Glomerular visceral epithelial cell (primary cell): ENCODE results near the gene MED13L.

ENCODE experiments used
- DNase-seq: peaks from one replicate; pipeline ENCODE4 v3.0.0-alpha.2; 2016; ENCODE audit errors: extremely low spot score

MED13L gene

DNA sequence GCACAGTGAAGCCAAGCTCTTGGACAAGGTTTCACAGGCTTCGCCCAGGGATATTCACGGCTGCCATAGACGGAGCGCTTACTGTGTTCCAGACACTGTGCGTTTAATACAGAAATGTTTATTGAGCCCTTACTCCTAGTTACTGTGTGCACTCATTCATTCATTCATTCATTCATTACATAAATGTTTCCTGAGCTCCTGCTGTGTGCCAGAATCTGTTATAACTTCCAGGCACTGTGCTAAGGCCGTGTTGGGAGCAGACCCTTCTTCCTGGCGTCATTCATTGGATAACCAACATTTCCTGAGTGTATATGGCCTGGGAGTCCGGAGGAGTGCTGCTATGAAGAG, 760 bp upstream of the MED13L start:
- DNase-seq = no peak

DNA sequence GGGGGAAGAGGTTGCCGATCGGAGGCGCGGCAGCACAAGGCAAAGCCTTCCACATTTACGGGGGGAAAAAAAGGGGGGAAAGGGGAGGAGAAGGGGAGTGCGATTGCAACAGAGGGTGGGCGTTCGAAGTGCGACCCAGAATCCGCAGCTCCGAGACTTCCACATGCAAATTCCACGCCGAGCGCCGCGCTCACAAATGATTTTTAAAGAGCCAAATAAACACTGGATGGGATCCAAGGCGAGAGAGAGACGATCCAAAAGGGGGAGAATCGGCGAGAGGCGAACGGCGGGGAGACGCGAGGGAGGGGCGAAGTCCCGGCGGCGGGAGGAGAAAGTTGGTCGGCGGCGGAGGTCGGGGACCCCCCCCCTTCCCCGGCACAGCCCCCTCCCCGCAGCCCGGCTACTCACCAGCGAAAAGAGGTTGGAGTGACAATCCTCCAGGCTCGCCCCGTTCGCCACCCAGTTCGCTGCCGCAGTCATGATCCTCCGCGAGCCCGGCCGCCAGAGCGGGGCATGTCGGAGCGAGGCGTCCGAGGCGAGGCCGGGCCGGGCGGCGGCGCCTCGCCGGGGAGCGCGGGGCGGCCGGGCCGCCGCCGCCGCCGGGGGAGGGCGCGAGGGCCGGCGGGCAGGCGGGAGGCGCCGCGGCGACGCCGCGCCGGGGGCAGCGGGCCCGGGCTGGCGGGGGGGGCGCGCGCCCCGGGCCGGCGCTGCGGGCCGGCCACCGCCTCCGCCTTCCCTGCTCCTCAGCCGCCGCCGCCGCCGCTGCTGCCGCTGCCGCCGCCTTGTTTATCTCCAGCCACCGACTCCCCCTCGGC, 634 bp downstream of the MED13L start:
- peak; percentile 56 for DNase-seq

DNA sequence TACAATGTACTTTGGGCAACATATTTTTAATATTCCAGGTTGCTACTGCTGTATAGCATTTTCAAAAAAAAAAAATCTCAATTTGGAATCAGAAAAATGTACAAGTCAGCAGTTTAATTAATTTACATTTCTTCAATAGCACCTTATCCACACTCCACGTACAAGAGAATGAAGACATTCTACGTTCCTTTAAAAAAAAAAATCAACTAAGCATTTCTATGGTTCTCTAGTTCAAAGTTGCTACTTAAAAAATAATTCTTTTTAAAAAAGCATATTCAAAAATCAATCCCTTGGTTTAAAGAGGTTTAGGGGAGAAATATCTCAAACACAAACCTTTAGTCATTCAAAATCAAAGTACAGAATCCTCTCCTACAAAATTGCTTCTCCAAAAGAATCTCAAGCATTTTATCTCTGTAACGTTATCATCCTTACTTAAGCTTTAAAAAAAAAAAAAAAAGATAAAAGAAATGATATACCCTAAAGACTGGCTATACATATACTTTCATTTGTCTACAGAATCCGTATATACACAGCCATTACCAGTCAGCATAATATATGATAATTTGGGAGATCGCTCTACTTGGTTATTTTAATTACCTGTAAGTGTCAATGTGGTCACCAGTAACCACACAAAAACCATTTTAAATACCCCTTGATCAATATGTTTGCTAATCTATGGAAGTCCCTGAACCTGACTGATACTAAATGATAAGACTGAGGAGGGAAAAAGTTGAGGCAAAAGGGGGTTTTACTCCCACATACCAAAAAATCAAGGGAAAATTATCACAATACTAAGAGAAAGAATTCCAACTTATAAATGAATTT, 2.7 kb downstream of the MED13L start:
- DNase-seq = no peak

DNA sequence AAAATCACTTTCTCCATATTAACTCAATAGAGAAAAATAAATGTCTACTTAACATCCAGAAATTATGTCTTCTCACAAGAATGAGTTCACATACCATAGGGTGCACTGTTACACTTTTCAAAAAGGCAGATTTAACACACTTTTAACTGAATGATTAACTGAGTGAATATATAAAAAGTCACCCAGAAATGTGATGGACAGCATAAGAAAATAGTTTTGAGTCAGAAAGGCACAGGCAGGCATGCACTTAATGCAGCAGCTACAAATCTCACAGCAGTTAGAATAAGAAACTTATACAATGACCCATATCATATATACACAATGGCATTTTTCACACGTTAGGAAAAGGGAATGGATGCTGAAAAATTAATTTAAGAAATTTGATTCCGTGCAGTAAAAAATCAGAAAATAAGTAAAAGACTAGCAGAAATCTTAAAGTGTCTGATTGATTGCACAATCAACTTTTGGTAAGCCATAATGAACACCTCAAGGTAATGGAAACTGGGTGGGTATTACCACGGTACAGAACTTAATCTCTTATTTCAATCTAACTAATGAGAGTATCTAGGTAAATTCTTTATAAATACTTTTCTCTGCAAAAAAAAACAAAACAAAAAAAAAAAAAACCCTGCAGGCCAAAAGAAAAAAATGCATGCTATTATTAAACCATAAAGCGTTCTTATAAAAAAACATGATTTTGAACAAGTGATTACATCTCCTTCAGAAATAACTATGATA, 3.5 kb downstream of the MED13L start:
- no peak for DNase-seq

DNA sequence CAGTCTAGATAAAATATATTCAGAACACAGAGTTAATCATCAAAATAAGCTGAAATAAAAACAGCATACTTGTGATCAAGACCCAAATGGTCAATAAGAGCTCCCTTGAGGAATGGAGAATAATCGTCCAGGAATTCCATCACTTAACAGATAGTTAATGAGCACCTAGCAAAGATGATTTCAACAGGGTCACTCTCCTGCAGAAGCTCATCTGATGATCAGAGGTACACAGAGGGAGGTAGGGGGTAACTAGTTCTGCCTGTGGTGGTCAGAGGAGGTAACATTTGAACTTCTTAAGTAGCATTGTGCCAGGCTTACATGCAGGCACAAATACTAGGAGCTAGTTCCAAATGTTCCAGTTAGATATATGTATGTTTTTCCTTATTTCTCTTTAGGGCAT, 9.5 kb downstream of the MED13L start:
- DNase-seq = peak; percentile 28

DNA sequence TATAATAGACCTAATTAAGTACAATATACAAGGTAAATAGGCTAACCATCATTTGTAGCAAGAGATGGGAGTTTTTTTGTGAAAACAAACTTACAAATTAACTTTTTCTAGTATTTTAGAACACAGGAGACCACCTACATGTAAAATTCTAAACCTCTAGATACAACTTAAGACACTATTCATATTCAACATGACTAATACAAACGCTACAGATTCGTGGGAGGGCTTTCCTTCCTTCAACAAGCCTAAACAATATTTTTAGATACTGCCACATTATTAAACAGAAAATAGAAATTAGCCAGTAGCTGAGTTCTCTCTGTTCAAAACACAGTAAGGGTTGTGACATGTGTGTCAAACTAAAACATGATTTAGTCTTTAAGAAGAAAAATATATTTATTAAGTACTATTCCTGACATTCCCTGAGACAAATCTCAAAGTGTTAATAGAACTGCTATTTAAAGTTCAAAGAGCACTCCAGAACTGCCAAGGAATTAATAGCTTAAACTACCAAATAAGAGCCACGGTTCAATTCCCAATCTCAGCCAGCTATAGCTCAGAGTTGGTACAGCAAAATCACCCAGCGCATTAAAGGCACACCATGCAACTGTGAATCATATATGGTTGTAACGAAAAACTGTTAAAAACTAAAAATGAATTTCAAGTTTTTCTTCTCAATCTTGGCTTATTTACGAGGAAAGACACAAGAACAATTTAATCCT, 10.7 kb downstream of the MED13L start:
- DNase-seq = no peak

DNA sequence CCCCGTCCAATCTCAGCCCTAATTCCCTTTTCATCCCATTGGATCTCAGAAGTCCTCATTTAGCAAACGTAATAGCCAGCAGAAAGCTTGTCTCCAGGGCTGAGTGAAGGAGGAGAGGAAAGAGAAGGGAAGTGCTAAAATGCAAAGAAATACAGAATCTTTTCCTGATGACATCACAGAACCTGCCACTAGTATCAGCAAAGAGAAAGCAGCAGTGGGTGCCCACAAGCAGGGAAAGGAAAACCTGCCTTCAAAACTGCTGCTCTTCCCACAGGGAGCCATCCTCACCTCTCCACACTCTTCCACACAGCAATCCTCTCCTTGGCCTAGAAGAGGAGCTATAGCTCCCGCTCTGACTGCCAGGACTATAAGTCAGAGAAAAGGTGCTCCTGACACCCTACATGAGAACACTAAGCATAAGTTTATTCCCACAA, 11.3 kb downstream of the MED13L start:
- DNase-seq = peak; percentile 20

DNA sequence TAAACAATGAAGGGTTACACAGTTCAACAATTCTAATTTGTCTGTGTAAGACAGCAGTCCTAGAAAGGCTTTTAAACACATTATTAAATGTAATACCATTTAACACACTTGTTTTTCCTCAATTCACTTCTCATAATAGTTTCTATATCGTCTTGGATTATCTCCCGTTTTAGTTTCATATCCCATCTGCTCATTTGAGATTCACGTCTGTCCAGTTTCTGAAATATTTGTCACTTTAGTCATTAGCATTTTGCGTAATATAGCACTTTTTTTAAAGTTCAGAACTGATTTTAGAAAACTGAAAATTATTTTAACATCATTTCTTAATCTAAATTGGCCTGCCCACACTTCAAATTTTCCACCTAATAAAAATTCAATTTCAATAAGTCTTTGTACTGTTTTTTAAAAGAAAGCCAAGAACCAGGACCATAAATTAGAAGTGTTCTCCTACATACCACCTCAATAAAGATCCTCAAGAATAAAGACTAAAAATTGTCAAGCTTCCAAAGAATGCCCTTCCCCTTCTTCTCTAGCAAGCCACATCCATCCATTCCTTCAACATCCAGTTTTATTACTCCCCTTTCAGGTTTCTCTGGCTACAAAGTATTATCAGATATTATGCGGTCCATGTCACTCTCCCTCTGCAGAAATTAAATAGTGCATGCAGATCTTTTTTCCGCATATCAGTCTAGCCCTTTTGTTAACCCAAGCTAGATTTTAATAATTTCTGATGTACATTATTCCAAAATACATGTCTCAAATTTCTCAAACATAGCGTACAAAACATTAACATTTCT, 11.9 kb downstream of the MED13L start:
- DNase-seq = no peak

DNA sequence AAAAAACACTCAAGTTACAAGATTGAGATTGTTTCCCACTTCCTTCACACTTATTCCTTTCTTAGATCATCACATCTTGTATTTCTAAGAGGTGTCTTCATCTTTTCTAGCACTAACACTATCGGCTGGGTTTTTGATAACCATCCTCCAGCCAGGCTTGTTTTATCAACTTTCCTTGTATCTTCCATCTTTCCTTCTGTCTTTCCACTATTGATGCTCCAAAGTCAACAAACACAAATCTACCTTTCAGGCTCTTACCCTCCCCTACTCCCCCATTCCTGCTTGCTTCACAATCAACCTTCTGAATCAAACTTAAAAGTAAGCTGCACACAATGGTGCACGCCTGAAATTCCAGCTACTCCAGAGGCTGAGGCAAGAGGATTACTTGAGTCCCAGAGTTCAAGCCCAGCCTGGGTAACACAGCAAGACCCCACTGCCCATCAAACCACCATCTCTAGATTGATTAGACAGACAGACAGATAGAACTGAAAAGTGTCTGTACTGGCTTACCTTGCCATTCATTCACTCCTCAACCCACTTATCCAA, 12.9 kb downstream of the MED13L start:
- no peak for DNase-seq

DNA sequence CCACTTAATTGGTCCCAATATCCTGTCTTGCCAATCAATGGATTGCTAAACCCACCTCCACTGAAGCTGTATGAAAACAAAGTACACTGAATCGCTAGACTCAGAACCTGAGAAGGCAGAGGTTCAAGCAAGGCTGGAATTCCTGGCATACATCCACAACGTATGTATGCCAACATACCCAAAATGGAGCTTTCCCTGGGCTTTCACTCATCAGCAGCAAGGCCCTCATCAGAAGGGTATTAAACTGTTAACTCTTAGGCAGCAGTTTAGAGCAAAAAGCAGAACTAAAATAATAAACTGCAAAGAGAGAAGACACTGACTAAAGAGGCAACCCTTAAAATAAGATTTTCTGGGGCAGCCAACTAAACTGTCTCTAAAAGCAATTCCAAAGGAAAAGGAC, 13.6 kb downstream of the MED13L start:
- no peak for DNase-seq

DNA sequence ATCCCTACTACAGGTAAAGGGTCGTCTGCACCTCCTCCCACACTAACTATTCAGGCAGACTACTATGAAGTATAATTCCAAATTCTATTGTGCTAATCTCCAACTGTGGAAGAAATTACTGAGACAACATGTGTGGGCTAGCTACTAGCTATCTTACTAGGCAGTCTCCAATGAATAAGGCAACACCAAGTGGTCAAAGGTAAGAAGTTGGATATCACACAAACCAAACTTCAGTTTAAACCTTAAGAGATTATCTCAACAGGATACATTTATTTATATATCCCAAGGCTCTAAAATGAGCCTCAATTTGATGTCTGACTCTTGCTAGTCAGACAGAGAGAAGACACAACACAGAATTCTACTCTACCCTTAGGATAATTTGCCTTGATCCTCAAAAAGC, 14.1 kb downstream of the MED13L start:
- DNase-seq = no peak

DNA sequence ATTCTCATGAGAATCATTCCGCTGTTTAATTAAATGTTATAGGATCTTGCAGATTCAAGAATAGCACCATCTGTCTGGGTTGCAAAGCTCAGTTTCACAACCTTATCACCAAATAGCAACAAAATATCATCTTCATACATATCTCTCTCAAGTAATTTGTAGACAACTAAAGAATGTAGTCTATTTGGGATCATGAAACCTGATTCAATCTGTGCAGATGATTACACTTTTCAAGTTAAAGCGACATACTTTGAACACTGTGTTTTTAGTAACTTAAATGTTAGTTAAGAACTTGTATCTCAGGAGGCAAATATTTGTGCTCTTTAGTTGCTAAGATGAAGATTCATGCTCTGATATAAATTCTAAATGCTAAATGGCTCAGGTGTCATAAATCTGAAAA, 14.8 kb downstream of the MED13L start:
- DNase-seq = no peak

DNA sequence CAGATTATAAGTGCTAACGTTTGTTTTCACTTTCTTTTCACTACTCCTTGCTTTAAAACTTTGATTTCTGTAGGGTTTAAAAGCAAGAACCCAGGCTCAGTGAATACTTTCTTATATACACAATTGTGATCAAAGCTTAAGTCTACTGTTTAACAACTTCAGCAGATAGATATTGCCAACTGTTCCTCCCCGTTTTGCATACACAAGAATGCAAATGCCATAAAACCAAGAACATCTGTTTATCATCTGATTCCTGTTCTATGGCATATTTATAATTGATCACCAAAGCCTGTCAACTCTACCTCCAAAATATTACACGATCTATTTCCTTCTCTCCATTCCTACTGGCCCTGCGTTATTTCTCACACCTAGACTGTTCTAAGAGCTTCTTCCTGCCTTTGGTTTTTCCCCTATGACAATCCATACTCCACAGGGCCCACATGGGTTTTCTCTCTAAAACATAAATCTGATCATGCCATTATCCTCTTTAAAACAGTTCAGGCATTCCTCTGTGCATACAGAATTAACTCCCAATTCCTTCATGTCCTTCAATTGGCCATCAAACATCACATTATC, 15.9 kb downstream of the MED13L start:
- no peak for DNase-seq

DNA sequence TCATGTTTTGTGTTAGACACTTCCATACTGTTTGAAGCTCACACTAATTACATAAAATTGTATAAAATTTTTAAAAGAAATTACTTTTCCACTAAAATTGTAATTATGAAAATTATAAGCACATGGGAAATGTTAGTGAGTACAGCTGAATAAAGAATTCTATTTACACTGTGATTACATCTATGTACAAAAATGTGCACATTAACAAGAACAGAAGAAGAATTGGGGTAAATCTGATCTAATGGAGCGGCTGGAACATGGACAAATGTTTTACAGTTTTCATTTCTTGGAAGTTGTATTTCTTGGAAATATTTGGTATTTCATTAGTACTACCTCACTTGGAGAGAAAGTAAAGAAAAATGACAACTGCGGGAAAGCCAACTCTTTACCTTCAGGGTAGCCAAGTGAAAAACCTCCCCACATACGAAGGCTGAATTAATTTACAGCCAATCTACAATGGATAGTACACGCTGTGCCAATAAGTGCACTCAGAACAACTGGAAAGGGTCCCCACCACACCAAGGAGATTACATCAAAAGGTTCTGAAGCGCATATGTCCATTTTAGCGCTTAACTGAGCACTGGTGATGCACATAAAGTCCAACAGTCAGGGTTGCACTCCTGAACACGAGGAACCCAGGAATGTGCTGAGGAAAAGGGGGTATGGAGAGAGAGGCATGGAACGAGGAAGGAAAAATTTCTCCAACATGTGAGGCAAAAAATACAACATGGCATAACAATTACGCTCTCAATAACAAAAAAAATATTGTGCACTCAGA, 17.5 kb downstream of the MED13L start:
- DNase-seq = no peak

DNA sequence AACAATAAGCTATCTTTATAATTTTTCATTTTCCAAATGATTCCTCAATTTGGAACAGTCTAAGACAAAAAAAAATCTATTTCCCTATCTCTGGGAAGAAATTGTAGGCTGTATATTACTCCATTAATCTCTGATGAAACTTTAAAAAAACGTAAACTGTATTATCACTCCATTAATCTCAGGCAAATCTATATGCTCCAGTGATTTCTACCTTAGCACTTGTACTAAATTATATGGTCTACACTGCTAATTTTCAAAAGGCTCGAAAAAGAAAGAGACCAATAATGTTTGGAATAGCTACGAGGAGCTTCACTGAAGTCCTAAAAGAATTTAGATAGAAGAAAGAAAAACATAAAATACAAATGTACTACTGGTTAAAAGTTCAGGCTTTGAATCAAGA, 19.7 kb downstream of the MED13L start:
- no peak for DNase-seq

DNA sequence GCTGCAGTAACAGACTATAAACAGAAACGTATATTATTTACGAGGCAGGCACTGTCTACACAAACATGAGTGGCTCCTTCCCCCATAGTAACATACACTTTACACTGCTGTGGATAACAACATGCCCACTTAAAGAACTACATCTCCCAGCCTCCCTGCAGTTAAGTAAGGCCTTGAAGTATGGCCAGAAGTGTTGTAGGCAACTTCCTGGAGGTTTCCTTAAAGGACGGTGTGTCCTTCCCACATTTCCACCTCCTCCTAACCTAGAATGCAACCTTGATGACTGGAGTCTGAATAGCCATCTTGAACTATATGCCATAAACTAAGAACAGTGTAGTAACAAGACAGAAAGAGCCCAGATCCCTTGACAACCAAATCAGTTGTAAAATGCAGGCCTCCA, 20.3 kb downstream of the MED13L start:
- DNase-seq = no peak

DNA sequence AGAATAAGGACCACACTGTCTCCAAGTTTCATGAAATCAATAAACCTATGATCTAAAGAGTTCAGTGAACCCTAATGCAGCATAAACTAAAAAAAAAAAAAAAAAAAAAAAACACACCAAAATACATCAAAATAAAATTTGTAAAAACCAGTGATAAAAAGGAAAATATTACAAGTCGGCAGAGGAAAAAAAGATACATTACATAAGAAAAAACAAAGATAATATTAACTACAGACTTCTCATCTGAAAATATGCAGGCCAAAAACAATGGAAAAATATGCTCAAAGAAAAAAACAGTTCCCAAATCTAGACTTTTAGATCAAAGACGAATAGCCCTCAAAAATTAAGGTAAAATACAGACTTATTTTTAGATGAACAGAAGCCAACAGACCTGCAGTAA, 27.6 kb downstream of the MED13L start:
- no peak for DNase-seq

DNA sequence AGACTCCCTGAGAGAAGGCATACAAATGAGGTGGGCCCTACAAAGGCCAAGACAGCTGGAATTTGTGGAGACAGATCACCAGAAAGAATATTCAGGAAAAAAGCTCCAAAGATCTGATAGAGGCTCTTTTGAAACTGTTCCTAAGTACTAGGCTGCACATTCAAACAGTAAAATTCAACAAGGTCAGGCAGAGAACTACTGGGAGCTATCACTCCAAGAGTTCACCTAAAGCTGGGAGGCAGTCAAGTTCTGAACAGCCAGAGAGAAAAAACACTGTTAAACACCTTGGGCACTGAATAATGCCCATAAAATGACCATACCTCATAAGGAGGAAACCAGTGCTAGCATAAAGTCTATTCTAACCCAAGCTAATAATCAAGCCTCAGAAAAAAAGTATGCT, 28.6 kb downstream of the MED13L start:
- DNase-seq = no peak

DNA sequence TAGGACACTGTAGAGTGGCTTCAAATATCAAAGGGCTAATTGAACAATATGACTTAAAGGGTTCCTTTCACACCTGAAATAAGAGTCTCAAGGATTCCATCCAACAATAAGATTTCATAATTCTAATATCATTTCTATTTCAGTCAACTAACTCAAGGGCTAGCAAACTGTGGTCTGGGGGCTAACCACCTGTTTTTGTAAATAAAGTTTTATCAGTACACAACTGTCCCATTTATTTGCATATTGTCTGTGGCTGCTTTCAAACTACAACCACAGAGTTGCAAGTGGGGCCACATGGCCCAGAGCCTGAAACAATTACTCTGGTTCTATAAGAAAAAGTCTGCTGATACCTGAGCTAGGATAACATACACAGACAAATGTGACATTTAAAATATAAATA, 29.1 kb downstream of the MED13L start:
- no peak for DNase-seq

DNA sequence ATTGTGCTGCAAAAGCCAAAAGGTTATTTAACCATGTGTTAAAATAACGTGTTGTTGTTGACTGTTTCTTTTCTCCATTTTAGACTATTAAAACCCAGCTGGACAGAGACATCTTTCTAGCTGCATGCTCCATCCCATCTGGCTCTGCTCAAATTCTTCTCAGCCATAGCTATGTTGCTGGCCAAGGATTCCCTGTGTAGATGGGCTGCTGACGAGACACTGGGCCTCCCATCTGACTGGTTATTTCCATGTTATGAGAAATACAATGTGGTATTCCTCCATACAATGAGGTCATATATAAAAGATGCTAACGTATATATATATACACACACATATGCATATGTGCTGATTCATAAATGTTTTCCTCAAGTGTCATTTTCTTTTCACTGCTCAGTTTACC, 30.1 kb downstream of the MED13L start:
- no peak for DNase-seq
